NCI-H2196 treated with DMSO at 0.1 percent for 48 hours (cell line): ENCODE data around the gene MAK.
A peak's percentile ranks its signal among the peaks of the same experiment; 100 is the strongest.
"Not testable (repeated sequence)": the region's sequence is repeated elsewhere in the genome, so short reads cannot be mapped to it uniquely, and the experiment has no call there.

Source experiments
- DNase-seq: peaks from one replicate; lab custom pipeline; 2025; ENCODE audit not compliant: unreplicated experiment; lab: John Stamatoyannopoulos, UW

MAK gene

DNA sequence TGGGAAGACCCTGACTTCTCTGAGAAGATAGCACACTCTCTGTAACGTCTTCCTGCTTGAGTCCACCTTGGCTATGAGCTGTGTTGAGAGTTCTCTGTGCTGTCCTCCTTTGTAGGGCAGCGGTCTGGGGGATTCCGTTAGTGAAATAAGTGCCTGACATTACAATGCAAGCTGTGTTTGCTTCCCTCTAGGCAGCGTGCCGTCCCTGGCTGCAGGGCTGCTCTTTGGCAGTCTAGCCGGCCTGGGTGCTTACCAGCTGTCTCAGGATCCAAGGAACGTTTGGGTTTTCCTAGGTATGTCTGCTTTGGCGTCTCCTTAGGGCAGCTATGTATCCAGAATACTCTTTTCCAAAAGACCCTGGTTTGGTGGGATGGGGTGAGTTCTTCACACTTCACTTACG is 112.6 kb downstream of the MAK start:
- no peak for DNase-seq

GRCh38 chr6:10725044-10725443 is 113.3 kb downstream of the MAK start:
- no peak for DNase-seq

DNA sequence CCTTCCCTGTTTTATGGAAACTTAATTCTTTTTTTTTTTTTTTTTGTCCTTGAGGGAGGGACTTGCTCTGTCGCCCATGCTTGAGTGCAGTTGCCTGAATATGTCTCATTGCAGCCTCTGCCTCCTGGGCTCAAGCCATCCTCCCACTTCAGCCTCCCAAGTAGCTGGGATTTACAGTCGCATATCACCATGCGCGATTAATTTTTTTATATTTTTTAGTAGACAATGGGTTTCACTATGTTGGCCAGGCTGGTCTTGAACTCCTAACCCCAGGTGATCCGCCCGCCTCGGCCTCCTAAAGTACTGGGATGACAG is 114.8 kb downstream of the MAK start:
- no peak for DNase-seq

DNA sequence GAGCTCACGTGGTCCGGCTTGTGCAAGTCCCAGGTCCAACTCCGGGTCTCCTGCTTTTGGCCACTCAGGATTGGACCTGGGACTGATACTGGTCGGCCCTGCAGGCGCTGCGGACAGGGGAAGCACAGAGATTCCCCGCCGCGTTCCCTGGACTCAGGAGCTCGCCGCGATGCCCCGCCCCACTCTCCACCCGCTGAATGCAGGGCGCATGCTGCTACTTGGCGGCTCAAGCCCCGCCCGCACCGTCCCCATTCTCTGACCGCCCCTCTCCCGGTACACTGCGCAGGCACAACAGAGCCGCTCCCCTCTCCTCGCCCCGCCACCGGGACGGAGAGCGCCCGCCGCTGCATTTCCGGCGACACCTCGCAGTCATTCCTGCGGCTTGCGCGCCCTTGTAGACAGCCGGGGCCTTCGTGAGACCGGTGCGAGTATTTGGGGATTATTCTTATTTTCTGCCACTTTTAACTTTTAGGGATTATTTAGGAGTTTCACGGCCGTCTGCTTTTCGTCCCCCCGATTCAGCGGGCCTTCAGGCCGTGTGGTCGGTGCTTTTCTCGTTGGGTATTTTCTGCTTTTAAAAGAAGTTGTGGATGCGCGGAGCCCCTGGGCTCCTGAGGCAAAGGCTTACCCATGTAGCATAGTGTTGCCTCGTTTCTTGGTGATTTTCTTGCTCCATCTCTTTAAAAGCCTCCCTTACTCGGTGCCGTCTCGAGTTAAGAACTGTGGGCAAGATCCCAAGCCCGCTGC is 115.3 kb downstream of the MAK start, which contains the start of gene TMEM14C:
Gene TMEM14C, plus strand, starts transcription at position 251 of the 747 bp plus-strand sequence. CDS start 1,544 bp downstream, outside the sequence.
- peak; percentile 100 for DNase-seq

GRCh38 chr6:10722570-10722819 is 115.8 kb downstream of the MAK start:
- no peak for DNase-seq

GRCh38 chr6:10721850-10722569 is 116.3 kb downstream of the MAK start:
- DNase-seq: no peak

GRCh38 chr6:10720960-10721849 is 117.1 kb downstream of the MAK start:
- not testable (repeated sequence) for DNase-seq

DNA sequence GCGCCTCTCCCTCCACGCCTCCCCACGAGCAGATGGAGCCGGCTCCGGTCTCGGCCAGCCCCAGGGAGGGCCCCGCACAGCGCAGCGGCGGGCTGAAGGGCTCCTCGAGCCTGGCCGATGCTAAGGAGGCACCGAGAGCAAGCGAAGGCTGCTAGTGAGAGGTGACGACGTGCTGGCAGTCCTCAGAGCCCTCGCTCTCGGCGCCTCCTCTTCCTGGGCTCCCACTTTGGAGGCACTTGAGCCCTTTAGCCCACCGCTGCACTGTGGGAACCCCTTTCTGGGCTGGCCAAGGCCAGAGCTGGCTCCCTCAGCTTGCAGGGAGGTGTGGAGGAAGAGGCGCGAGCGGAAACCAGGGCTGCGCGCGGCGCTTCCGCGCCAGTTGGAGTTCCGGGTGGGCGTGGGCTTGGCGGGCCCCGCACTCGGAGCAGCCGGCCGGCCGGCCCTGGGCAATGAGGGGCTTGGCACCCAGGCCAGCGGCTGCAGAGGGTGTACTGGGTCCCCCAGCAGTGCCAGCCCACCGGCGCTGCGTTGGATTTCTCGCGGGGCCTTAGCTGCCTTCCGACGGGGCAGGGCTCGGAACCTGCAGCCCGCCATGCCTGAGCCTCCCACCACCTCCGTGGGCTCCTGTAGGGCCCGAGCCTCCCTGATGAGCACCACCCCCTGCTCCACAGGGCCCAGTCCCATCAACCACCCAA is 117.9 kb downstream of the MAK start:
- DNase-seq: no peak

- no peak for DNase-seq
These were observed 118.4 kb downstream of the MAK start for GRCh38 chr6:10719964-10720264.

- no peak for DNase-seq
These were observed 118.9 kb downstream of the MAK start for GRCh38 chr6:10719296-10719963.

DNA sequence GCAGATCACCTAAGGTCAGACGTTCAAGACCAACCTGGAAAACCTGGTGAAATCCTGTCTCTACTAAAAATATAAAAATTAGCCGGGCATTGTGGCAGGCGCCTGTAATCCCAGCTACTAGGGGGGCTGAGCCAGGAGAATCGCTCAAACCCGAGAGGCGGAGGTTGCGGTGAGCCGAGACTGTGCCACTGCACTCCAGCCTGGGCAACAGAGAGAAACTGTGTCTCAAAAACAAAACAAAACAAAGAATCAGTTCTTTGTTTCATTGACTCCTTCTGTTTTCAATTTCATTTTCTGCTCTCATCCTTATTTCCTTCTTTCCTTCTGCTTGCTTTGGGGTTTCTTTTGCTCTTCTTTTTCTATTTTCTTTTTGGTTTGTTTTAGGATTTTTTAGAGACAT is 124.4 kb downstream of the MAK start:
- DNase-seq: no peak
